Naive thymus-derived CD4-positive, alpha-beta T cell (primary cell): ENCODE results near the gene AGAP1. TPM values are rescaled to one million over a fixed set of nuclear protein-coding genes. Genes with fewer than 3 reads are reported as not detected.
A peak's percentile ranks its signal among the peaks of the same experiment; 100 is the strongest.
"Not testable (repeated sequence)": the region's sequence is repeated elsewhere in the genome, so short reads cannot be mapped to it uniquely, and the experiment has no call there.

ENCODE experiments used
- ATAC-seq: fragments of 150-1000 bp; cut with Tn5 transposase; 2 replicates; pipeline ENCODE4 v1.10.0; 2021; ENCODE audit warnings: mild to moderate bottlenecking, moderate library complexity
- CTCF ChIA-PET: fragments of 350-600 bp; sonication (Branson Sonifier 250); formaldehyde crosslinking; loops from one replicate; lab custom pipeline; 2021; ENCODE audit warnings: antibody characterized with exemption; lab: Charles Lee
- POLR2A ChIA-PET: fragments of 350-600 bp; sonication (Branson Sonifier 250); formaldehyde crosslinking; loops from one replicate; lab custom pipeline; 2021; ENCODE audit warnings: antibody characterized with exemption, inconsistent platforms; lab: Charles Lee
- DNase-seq, 9 donors: peaks; one replicate each; pipeline versions ENCODE4 v3.0.0 to v3.0.0-alpha.2; 2020 to 2022; ENCODE audit warnings: mixed read lengths in 1 of 9
- H3K27ac ChIP-seq: one replicate; pipeline ENCODE4 v1.7.0; 2013; ENCODE audit warnings: mild to moderate bottlenecking, low read depth, low read length, moderate library complexity
- H3K27me3 ChIP-seq, 2 donors: one replicate each; pipeline ENCODE4 v1.7.0; 2013; ENCODE audit warnings: low read length in 2 of 2, mild to moderate bottlenecking in 2 of 2, moderate library complexity in 2 of 2; ENCODE audit not compliant: control insufficient read depth in 2 of 2, insufficient read depth in 2 of 2
- H3K36me3 ChIP-seq, 3 experiments: 1 replicate in 2 of 3; 2 replicates in 1 of 3; pipeline ENCODE4 v1.7.0; 2013; ENCODE audit warnings: low read length in 3 of 3, mild to moderate bottlenecking in 3 of 3, moderate library complexity in 1 of 3; ENCODE audit not compliant: insufficient read depth in 3 of 3, control insufficient read depth in 2 of 3
- H3K4me1 ChIP-seq, 2 donors: one replicate each; pipeline ENCODE4 v1.7.0; 2013; ENCODE audit warnings: low read length in 2 of 2, mild to moderate bottlenecking in 2 of 2, moderate library complexity in 1 of 2; ENCODE audit not compliant: control insufficient read depth in 2 of 2, insufficient read depth in 2 of 2
- H3K4me3 ChIP-seq: 2 replicates; pipeline ENCODE4 v1.7.0; 2013; ENCODE audit warnings: mild to moderate bottlenecking, low read length
- H3K9me3 ChIP-seq, 3 experiments: 1 replicate in 2 of 3; 2 replicates in 1 of 3; pipeline ENCODE4 v1.7.0; 2013; ENCODE audit warnings: low read length in 3 of 3; ENCODE audit not compliant: control insufficient read depth in 2 of 3
- H3K27ac Mint-ChIP-seq, 9 donors: one replicate each; pipeline ENCODE4 v1.8.0; 2020 to 2022; ENCODE audit warnings: mixed read lengths in 9 of 9, mild to moderate bottlenecking in 8 of 9, moderate library complexity in 5 of 9, inconsistent platforms in 2 of 9
- H3K27me3 Mint-ChIP-seq, 5 donors: one replicate each; pipeline ENCODE4 v1.8.0; 2021 to 2022; ENCODE audit warnings: mixed read lengths in 5 of 5, mild to moderate bottlenecking in 1 of 5
- H3K36me3 Mint-ChIP-seq, 5 donors: one replicate each; pipeline ENCODE4 v1.8.0; 2020 to 2022; ENCODE audit warnings: mixed read lengths in 5 of 5, mild to moderate bottlenecking in 3 of 5, inconsistent platforms in 1 of 5
- H3K4me1 Mint-ChIP-seq, 7 donors: one replicate each; pipeline ENCODE4 v1.8.0; 2020 to 2022; ENCODE audit warnings: mixed read lengths in 7 of 7, mild to moderate bottlenecking in 3 of 7, inconsistent platforms in 1 of 7
- H3K4me3 Mint-ChIP-seq, 10 donors: one replicate each; pipeline ENCODE4 v1.8.0; 2020 to 2022; ENCODE audit warnings: mild to moderate bottlenecking in 10 of 10, mixed read lengths in 10 of 10, moderate library complexity in 6 of 10, inconsistent platforms in 2 of 10
- H3K9me3 Mint-ChIP-seq, 11 donors: one replicate each; pipeline ENCODE4 v1.8.0; 2020 to 2022; ENCODE audit warnings: mixed read lengths in 11 of 11, mild to moderate bottlenecking in 4 of 11, inconsistent platforms in 1 of 11, moderate library complexity in 1 of 11
- intact Hi-C, 2 donors: fragments of 100-400 bp; cut with micrococcal nuclease; formaldehyde crosslinking; loops; one replicate each; pipeline ENCODE4 v1.15.1; 2023
- polyA plus RNA-seq, 2 donors: library from polyadenylated mRNA; unstranded; fragments of 300-500 nt; fragmentation: Illumina TruSeq; gene quantifications; one replicate each; pipeline ENCODE4 v1.2.3, GENCODE V29; 2021
- total RNA-seq, 6 experiments: library from RNA in 5 of 6; stranded (reverse) in 5 of 6; gene quantifications; 1 replicate in 5 of 6; 2 replicates in 1 of 6; pipeline ENCODE4 v1.2.3 and lab custom pipeline; 2021 to 2026

The AGAP1 gene
- total and polyA plus RNA-seq, 7 experiments from 2014 or later: 0.35 to 9.6 (median 0.85) TPM; not detected in 2

GRCh38 chr2:235940330-235940729 is 446.5 kb downstream of the AGAP1 start:
- ChIA-PET POLR2A (no interaction called here), CTCF (no interaction called here)
- Mint-ChIP-seq H3K9me3 (peaks cover 0 to 13% (median 8%) of the 10 kb centered on the region in 11 donors), H3K27ac (no peak overlapping the region), H3K27me3 (peaks cover 0 to 38% (median 17%) of the 10 kb centered on the region in 5 donors), H3K4me1 (peaks cover 0 to under 1% (median 0%) of the 10 kb centered on the region in 7 donors), H3K36me3 (peaks cover 0 to 4% (median 0%) of the 10 kb centered on the region in 5 donors), H3K4me3 (no peak overlapping the region)
- Histone ChIP-seq H3K36me3 (no peaks in the 10 kb centered on the region), H3K27me3 (no peaks in the 10 kb centered on the region), H3K27ac (no peak overlapping the region), H3K9me3 (no peaks in the 10 kb centered on the region), H3K4me1 (no peaks in the 10 kb centered on the region), H3K4me3 (no peak overlapping the region)
- intact Hi-C loops: no loop called here
- DNase-seq (no peak), ATAC-seq (no peak)

DNA sequence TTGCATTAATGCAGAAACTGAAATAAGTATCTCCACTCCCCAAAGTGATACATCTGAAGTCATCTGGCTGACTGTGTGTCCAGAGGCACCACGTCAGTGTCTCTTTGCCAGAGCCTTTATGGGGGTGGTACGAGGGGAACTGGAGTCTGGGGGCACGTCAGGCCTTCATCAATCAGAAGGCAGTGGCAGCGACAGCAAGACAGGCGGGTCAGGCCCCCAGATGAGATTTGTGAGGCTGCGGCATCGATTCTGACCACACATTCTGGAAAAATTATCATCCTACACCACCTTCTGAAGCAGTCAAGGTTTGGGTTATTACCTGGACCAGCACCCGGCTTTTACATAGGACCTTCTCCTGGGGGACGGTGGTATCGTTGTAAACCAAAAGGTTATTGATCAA is 450.7 kb downstream of the AGAP1 start:
- Mint-ChIP-seq H3K36me3 (no peaks in the 10 kb centered on the region), H3K4me1 (peaks cover 0 to 5% (median 0%) of the 10 kb centered on the region in 7 donors), H3K9me3 (peaks cover 0 to 7% (median 0%) of the 10 kb centered on the region in 11 donors), H3K27me3 (peaks cover 4 to 40% (median 28%) of the 10 kb centered on the region in 5 donors), H3K27ac (peak overlapping the region in 1 of 9 donors; percentile 30), H3K4me3 (no peak overlapping the region)
- no peak for DNase-seq
- H3K27me3 ChIP-seq: no peaks in the 10 kb centered on the region
- no peak overlapping the region for H3K27ac ChIP-seq
- no peaks in the 10 kb centered on the region for H3K36me3 ChIP-seq
- intact Hi-C loops: no loop called here
- H3K9me3 ChIP-seq: no peaks in the 10 kb centered on the region
- ChIA-PET POLR2A (no interaction called here), CTCF (no interaction called here)
- H3K4me3 ChIP-seq: no peak overlapping the region
- ATAC-seq: no peak
- no peaks in the 10 kb centered on the region for H3K4me1 ChIP-seq

GRCh38 chr2:235945608-235946140 is 451.8 kb downstream of the AGAP1 start:
- ATAC-seq (no peak), DNase-seq (peak in 3 of 9 donors; percentile 10 to 58 (median 53))
- Mint-ChIP-seq H3K36me3 (no peaks in the 10 kb centered on the region), H3K9me3 (peaks cover 0 to 7% (median 0%) of the 10 kb centered on the region in 11 donors), H3K27me3 (peaks cover 11 to 40% (median 27%) of the 10 kb centered on the region in 5 donors), H3K27ac (peak overlapping the region in 1 of 9 donors; percentile 76), H3K4me3 (peak overlapping the region in 3 of 10 donors; percentile 36 to 60 (median 52)), H3K4me1 (peaks cover 0 to 6% (median 4%) of the 10 kb centered on the region in 7 donors)
- CTCF ChIA-PET: no interaction called here
- H3K27ac ChIP-seq: no peak overlapping the region
- no peak overlapping the region for H3K4me3 ChIP-seq
- POLR2A ChIA-PET: no interaction called here
- H3K27me3 ChIP-seq: no peaks in the 10 kb centered on the region
- H3K36me3 ChIP-seq: no peaks in the 10 kb centered on the region
- intact Hi-C loops: no loop called here
- no peaks in the 10 kb centered on the region for H3K9me3 ChIP-seq
- H3K4me1 ChIP-seq: no peaks in the 10 kb centered on the region

- H3K4me3 ChIP-seq: no peak overlapping the region
- Mint-ChIP-seq H3K27ac (peak overlapping the region in 1 of 9 donors; percentile 42), H3K4me3 (no peak overlapping the region), H3K27me3 (peaks cover 15 to 34% (median 26%) of the 10 kb centered on the region in 5 donors), H3K36me3 (no peaks in the 10 kb centered on the region), H3K9me3 (peaks cover 0 to 5% (median 0%) of the 10 kb centered on the region in 11 donors), H3K4me1 (peaks cover 6 to 12% (median 9%) of the 10 kb centered on the region in 7 donors)
- no peaks in the 10 kb centered on the region for H3K27me3 ChIP-seq
- intact Hi-C loops: no loop called here
- POLR2A ChIA-PET: no interaction called here
- peaks cover 6% of the 10 kb centered on the region in 2 donors for H3K4me1 ChIP-seq
- H3K27ac ChIP-seq: no peak overlapping the region
- ATAC-seq: no peak
- H3K36me3 ChIP-seq: no peaks in the 10 kb centered on the region
- H3K9me3 ChIP-seq: no peaks in the 10 kb centered on the region
- DNase-seq: no peak
- CTCF ChIA-PET: no interaction called here
Measured at GRCh38 chr2:235946590-235946989, 452.7 kb downstream of the AGAP1 start.

- DNase-seq, POLR2A ChIA-PET, CTCF ChIA-PET, H3K27ac ChIP-seq, H3K4me3 Mint-ChIP-seq, ATAC-seq, H3K9me3 ChIP-seq, H3K36me3 ChIP-seq, H3K4me3 ChIP-seq, intact Hi-C loops, H3K36me3 Mint-ChIP-seq, H3K9me3 Mint-ChIP-seq, H3K27me3 ChIP-seq: not testable (repeated sequence)
- peaks cover 7 to 10% of the 10 kb centered on the region in 2 donors for H3K4me1 ChIP-seq
- peaks cover 15 to 33% (median 25%) of the 10 kb centered on the region in 5 donors for H3K27me3 Mint-ChIP-seq
- peaks cover 9 to 17% (median 12%) of the 10 kb centered on the region in 7 donors for H3K4me1 Mint-ChIP-seq
- peak overlapping the region in 1 of 9 donors; percentile 42 for H3K27ac Mint-ChIP-seq
Measured at GRCh38 chr2:235947055-235947454, 453.2 kb downstream of the AGAP1 start.

DNA sequence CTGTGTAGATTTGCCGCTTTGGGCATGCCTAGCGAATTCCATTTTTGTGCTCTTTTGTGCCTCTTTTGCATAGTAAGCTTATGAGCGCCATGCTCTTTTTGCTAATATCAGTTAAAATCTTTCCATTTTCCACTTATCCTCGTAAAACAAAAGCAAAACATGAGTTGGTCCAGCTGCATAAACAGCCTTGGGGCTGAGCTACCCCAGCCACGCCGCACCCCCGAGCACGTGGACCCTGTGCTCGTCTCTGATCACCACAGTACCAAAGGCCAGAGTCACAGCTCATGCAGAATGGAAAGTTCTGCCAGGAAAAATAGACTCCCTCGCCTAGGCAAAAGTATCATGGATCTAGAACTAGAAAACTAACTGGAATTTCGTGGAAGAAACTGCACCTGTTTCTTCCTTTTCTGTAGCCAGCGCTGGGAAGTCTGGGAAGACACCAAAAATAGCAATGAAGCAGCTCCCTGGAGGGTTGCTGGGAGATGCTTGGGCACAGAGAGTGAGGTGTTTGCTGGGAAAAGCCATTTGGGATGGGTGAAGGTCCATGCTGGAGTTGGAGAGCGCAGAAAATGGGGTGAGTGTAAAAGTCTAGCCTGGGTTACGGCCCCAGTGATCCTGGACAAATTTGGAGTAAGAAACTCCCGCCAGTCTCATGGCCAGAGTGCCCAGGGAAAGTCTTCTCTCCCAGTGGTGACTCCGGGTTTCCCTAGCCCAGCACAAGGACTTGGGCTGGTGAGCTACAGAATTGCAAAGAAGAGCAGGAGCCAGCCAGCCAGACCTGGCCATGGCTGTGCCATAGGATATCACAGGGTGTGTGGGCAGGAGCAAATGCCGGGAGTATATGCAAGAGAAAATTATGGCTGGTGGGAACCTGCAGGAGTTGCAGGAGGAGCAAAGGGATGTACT is 456.0 kb downstream of the AGAP1 start:
- H3K27me3 Mint-ChIP-seq: peaks cover 15 to 38% (median 31%) of the 10 kb centered on the region in 5 donors
- DNase-seq (no peak), ATAC-seq (no peak)
- H3K9me3 Mint-ChIP-seq: peaks cover 0 to 4% (median 0%) of the 10 kb centered on the region in 11 donors
- H3K4me3 Mint-ChIP-seq: no peak overlapping the region
- H3K27ac ChIP-seq: no peak overlapping the region
- peaks cover 7 to 10% of the 10 kb centered on the region in 2 donors for H3K4me1 ChIP-seq
- no peak overlapping the region for H3K27ac Mint-ChIP-seq
- CTCF ChIA-PET: interaction anchor here (0.6 kb wide), 1 partner anchor 1037 kb away, joined by 3 read pairs; no protein-coding TSS in a partner anchor
- no peaks in the 10 kb centered on the region for H3K9me3 ChIP-seq
- no peaks in the 10 kb centered on the region for H3K36me3 Mint-ChIP-seq
- no peak overlapping the region for H3K4me3 ChIP-seq
- POLR2A ChIA-PET: no interaction called here
- intact Hi-C loops: no loop called here
- H3K36me3 ChIP-seq: peaks cover 0 to 3% (median 0%) of the 10 kb centered on the region in 3 experiments
- H3K4me1 Mint-ChIP-seq: peaks cover 9 to 18% (median 13%) of the 10 kb centered on the region in 7 donors
- no peaks in the 10 kb centered on the region for H3K27me3 ChIP-seq
